OCI-LY3 (cell line): ENCODE results near the gene CNTNAP2.
"Not testable (repeated sequence)": the region's sequence is repeated elsewhere in the genome, so short reads cannot be mapped to it uniquely, and the experiment has no call there.

ENCODE experiments used
- H2AFZ ChIP-seq: fragments of 200-600, 300-600 bp; shearing (Covaris generic); 2 replicates; pipeline ENCODE4 v1.6.0; 2014; ENCODE audit warnings: antibody characterized with exemption, low read depth, low read length
- H3K27ac ChIP-seq: fragments of 200-600, 300-600 bp; sonication (generic); 2 replicates; pipeline ENCODE4 v1.5.1; 2014; ENCODE audit warnings: mild to moderate bottlenecking, low read length, moderate library complexity, mixed read lengths
- H3K27me3 ChIP-seq: fragments of 200-600, 300-600 bp; sonication (generic); 2 replicates; pipeline ENCODE4 v1.6.1; 2014; ENCODE audit warnings: low read depth, low read length, mixed read lengths
- H3K36me3 ChIP-seq: fragments of 200-600, 300-600 bp; sonication (generic); replicated peaks from 2 replicates; pipeline ENCODE3; 2014; ENCODE audit warnings: low read depth, low read length, mixed read lengths
- H3K4me1 ChIP-seq: fragments of 300-600, 200-600 bp; sonication (generic); 2 replicates; pipeline ENCODE4 v1.6.1; 2014; ENCODE audit warnings: low read length, mixed read lengths
- H3K4me2 ChIP-seq: fragments of 200-600, 300-600 bp; sonication (generic); 2 replicates; pipeline ENCODE4 v1.6.1; 2014; ENCODE audit warnings: low read length, mixed read lengths
- H3K4me3 ChIP-seq: fragments of 300-600, 200-600 bp; sonication (generic); 2 replicates; pipeline ENCODE4 v1.5.1; 2014; ENCODE audit warnings: antibody characterized with exemption, mild to moderate bottlenecking, low read length, moderate library complexity
- H3K79me2 ChIP-seq: fragments of 300-600, 200-600 bp; shearing (Covaris generic); 2 replicates; pipeline ENCODE4 v1.6.1; 2014; ENCODE audit warnings: mild to moderate bottlenecking, low read length, mixed read lengths
- H3K9ac ChIP-seq: fragments of 300-600, 200-600 bp; shearing (Covaris generic); 2 replicates; pipeline ENCODE4 v1.6.0; 2014; ENCODE audit warnings: mild to moderate bottlenecking, low read length, moderate library complexity
- H3K9me3 ChIP-seq: fragments of 200-600, 300-600 bp; shearing (Covaris generic); 2 replicates; pipeline ENCODE4 v1.6.1; 2014; ENCODE audit warnings: low read length, mixed read lengths; ENCODE audit not compliant: insufficient read depth
- H4K20me1 ChIP-seq: fragments of 200-600, 300-600 bp; sonication (generic); 2 replicates; pipeline ENCODE4 v1.6.1; 2016; ENCODE audit warnings: low read length, mixed read lengths; ENCODE audit not compliant: insufficient read depth
- CTCF ChIP-seq: fragments of 200-600, 300-600 bp; sonication (generic); IDR thresholded peaks from 2 replicates; pipeline ENCODE4 v1.5.1; 2014; ENCODE audit warnings: antibody characterized with exemption, low read length, low read depth
- EZH2phosphoT487 ChIP-seq: fragments of 200-600 bp; shearing (Covaris generic); IDR thresholded peaks from 2 replicates; pipeline ENCODE4 v1.6.1; 2018; ENCODE audit warnings: antibody characterized with exemption, mixed run types, low read depth

Gene CNTNAP2

GRCh38 chr7:147721962-147722830, 1605.6 kb downstream of the CNTNAP2 start:
- Histone ChIP-seq H3K4me3 (no peak overlapping the region), H3K27ac (no peak overlapping the region), H3K9ac (no peak overlapping the region), H3K9me3 (no peaks in the 10 kb centered on the region), H2AFZ (no peak overlapping the region), H3K27me3 (no peaks in the 10 kb centered on the region), H3K4me1 (no peaks in the 10 kb centered on the region), H4K20me1 (no peaks in the 10 kb centered on the region), H3K4me2 (no peak overlapping the region), H3K79me2 (no peaks in the 10 kb centered on the region), H3K36me3 (no peaks in the 10 kb centered on the region)
- TF ChIP-seq EZH2phosphoT487 (no peak), CTCF (no peak)

- Histone ChIP-seq H3K27ac (no peak overlapping the region), H3K4me1 (no peaks in the 10 kb centered on the region), H3K36me3 (no peaks in the 10 kb centered on the region), H3K27me3 (no peaks in the 10 kb centered on the region), H4K20me1 (no peaks in the 10 kb centered on the region), H3K4me2 (no peak overlapping the region), H3K79me2 (no peaks in the 10 kb centered on the region), H3K9ac (no peak overlapping the region), H2AFZ (no peak overlapping the region), H3K9me3 (no peaks in the 10 kb centered on the region), H3K4me3 (no peak overlapping the region)
- no peak for TF ChIP-seq CTCF
Measured at GRCh38 chr7:147723536-147723935, 1606.9 kb downstream of the CNTNAP2 start.

- no peak overlapping the region for H3K9ac ChIP-seq
- H3K4me3 ChIP-seq, result no peak overlapping the region
- H3K27ac ChIP-seq, result no peak overlapping the region
- H3K27me3 ChIP-seq, result no peaks in the 10 kb centered on the region
- no peak overlapping the region for H3K4me2 ChIP-seq
- no peaks in the 10 kb centered on the region for H3K4me1 ChIP-seq
- no peak overlapping the region for H2AFZ ChIP-seq
- H3K9me3 ChIP-seq, result no peaks in the 10 kb centered on the region
- H3K36me3 ChIP-seq, result no peaks in the 10 kb centered on the region
- TF ChIP-seq EZH2phosphoT487 (no peak), CTCF (no peak)
- H4K20me1 ChIP-seq, result no peaks in the 10 kb centered on the region
- no peaks in the 10 kb centered on the region for H3K79me2 ChIP-seq
Measured at GRCh38 chr7:147731311-147731710, 1614.7 kb downstream of the CNTNAP2 start.

GRCh38 chr7:147737559-147738214, 1621.1 kb downstream of the CNTNAP2 start:
- H3K9me3 ChIP-seq, H4K20me1 ChIP-seq, H3K9ac ChIP-seq, H3K4me3 ChIP-seq, H3K4me1 ChIP-seq, H3K36me3 ChIP-seq, H3K79me2 ChIP-seq, H2AFZ ChIP-seq, H3K27me3 ChIP-seq, H3K27ac ChIP-seq, H3K4me2 ChIP-seq: not testable (repeated sequence)
